ENCODE data around the gene TGM1. TPM values are rescaled to one million over a fixed set of nuclear protein-coding genes. Genes with fewer than 3 reads are reported as not detected.

TGM1 gene
- total RNA-seq, 1 experiment from 2014 or later, result 2.9 TPM

DNA sequence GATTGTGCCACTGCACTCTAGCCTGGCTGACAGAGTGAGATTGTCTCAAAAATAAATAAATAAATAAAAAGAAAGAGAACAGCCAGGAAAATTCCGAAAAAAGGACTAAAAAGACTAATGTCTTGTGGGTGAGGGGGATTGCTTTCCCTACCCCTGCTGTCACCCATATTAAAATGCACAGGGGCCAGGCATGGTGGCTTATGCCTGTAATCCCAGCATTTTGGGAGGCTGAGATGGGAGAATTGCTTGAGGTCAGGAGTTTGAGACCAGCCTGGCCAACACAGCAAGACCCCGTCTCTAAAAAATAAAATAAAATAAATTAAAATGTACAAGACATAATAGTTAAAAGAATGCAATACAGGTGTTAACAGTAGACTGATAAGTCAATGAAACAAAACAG is 30.5 kb upstream of the TGM1 start:
- H4K8ac ChIP-seq (replicated peaks; ENCODE audit: insufficient read length, low read depth, low read length), result no peak overlapping the region

More for the DNA sequence above, 30.5 kb upstream of the TGM1 start:
- Mint-ChIP-seq H3K27me3 (ENCODE audit: low read depth) (no peaks in the 10 kb centered on the region), H3K27ac (no peak overlapping the region), H3K4me3 (no peak overlapping the region), H3K4me1 (peaks cover 8 to 10% of the 10 kb centered on the region in 2 experiments), H3K36me3 (ENCODE audit: insufficient read depth in 1 of 3, low read depth in 3 of 3) (peaks cover 7 to 48% (median 17%) of the 10 kb centered on the region in 3 experiments), H3K9me3 (no peaks in the 10 kb centered on the region; a peak in 1 of 5 replicates)
- H2BK15ac ChIP-seq (ENCODE audit: low read depth, low read length), result no peak overlapping the region
- H3K27ac ChIP-seq (ENCODE audit: insufficient read length, low read depth, low read length), result no peak overlapping the region
- H3K79me2 ChIP-seq (ENCODE audit: insufficient read depth, low read length), result no peaks in the 10 kb centered on the region
- no peak overlapping the region for H3T11ph ChIP-seq (ENCODE audit: low read length)
- TF ChIP-seq, protein P1, sequence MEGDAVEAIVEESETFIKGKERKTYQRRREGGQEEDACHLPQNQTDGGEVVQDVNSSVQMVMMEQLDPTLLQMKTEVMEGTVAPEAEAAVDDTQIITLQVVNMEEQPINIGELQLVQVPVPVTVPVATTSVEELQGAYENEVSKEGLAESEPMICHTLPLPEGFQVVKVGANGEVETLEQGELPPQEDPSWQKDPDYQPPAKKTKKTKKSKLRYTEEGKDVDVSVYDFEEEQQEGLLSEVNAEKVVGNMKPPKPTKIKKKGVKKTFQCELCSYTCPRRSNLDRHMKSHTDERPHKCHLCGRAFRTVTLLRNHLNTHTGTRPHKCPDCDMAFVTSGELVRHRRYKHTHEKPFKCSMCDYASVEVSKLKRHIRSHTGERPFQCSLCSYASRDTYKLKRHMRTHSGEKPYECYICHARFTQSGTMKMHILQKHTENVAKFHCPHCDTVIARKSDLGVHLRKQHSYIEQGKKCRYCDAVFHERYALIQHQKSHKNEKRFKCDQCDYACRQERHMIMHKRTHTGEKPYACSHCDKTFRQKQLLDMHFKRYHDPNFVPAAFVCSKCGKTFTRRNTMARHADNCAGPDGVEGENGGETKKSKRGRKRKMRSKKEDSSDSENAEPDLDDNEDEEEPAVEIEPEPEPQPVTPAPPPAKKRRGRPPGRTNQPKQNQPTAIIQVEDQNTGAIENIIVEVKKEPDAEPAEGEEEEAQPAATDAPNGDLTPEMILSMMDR (conservative IDR thresholded peaks at IDR 0.05), result no peak
- no peak overlapping the region for H3K4ac ChIP-seq (ENCODE audit: low read depth, low read length)
- no peak for DNase-seq
- no peak overlapping the region for H3K4me2 ChIP-seq (ENCODE audit: insufficient read depth, insufficient read length, low read length)
- no peak overlapping the region for H2BK12ac ChIP-seq (ENCODE audit: insufficient read length, low read depth, low read length)
- no peak overlapping the region for H3K56ac ChIP-seq (ENCODE audit: insufficient read length, low read depth, low read length)
- H3K23me2 ChIP-seq (ENCODE audit: insufficient read length, low read depth, low read length, poor library complexity, severe bottlenecking), result no peaks in the 10 kb centered on the region
- no peak overlapping the region for H4K5ac ChIP-seq (ENCODE audit: insufficient read length, low read depth, low read length)
- H2BK5ac ChIP-seq (ENCODE audit: insufficient read length, low read length), result no peak overlapping the region
- no peaks in the 10 kb centered on the region for H3K27me3 ChIP-seq (ENCODE audit: insufficient read depth, low read length)
- no peak overlapping the region for H3K9ac ChIP-seq (ENCODE audit: extremely low read depth, insufficient read length, low read length)
- no peak overlapping the region for H2BK120ac ChIP-seq (ENCODE audit: low read depth, low read length, poor library complexity, severe bottlenecking)
- H3K18ac ChIP-seq (ENCODE audit: insufficient read length, low read depth, low read length), result no peak overlapping the region
- H3K4me1 ChIP-seq (ENCODE audit: insufficient read depth, low read length), result no peaks in the 10 kb centered on the region
- no peak overlapping the region for H2BK20ac ChIP-seq (ENCODE audit: low read depth, low read length, poor library complexity, severe bottlenecking)
- no peak overlapping the region for H2AK5ac ChIP-seq (ENCODE audit: insufficient read length, low read length)
- no CpG with 5 or more reads among the region's 2 CpGs for WGBS (ENCODE audit: extremely low coverage, insufficient read length, low lambda C conversion rate)
- H4K20me1 ChIP-seq (ENCODE audit: control insufficient read depth, insufficient read depth, insufficient read length), result no peaks in the 10 kb centered on the region
- H3K9me3 ChIP-seq (ENCODE audit: control insufficient read depth, low read depth, low read length), result no peaks in the 10 kb centered on the region
- H3K14ac ChIP-seq (ENCODE audit: insufficient read depth, low read length), result no peak overlapping the region
- no peaks in the 10 kb centered on the region for H3K79me1 ChIP-seq (ENCODE audit: insufficient read depth, low read depth, low read length, poor library complexity, severe bottlenecking)
- H4K91ac ChIP-seq (ENCODE audit: insufficient read length, low read depth, low read length), result no peak overlapping the region
- no peak overlapping the region for H2AFZ ChIP-seq (ENCODE audit: low read length)
- H3K23ac ChIP-seq (ENCODE audit: insufficient read length, low read depth, low read length), result no peak overlapping the region
